K562 (cell line): ENCODE measurements around the gene TSR3. TPM values are rescaled to one million over a fixed set of nuclear protein-coding genes. Genes with fewer than 3 reads are reported as not detected.

Experiments
- ATF7 ChIP-seq: fragments of 450-650 bp; IDR thresholded peaks from 2 replicates; pipeline ENCODE4 v1.7.1; 2014; ENCODE audit warnings: mild to moderate bottlenecking, moderate library complexity
- CSDE1 ChIP-seq, 2 experiments: fragments of 450-650 bp; IDR thresholded peaks; 2 replicates each; pipeline ENCODE4 v1.6.1; 2016; ENCODE audit warnings: mild to moderate bottlenecking in 1 of 2
- HEY1 ChIP-seq: fragments of 250-450 bp; sonication (Bioruptor Pico); IDR thresholded peaks from 2 replicates; pipeline ENCODE4 v1.5.0; 2020; ENCODE audit warnings: mild to moderate bottlenecking, moderate library complexity, borderline replicate concordance
- KAT7 ChIP-seq: sonication (generic); formaldehyde crosslinking; IDR thresholded peaks from 2 replicates; pipeline ENCODE4 v1.8.0; 2022; ENCODE audit warnings: missing genetic modification reagents, mild to moderate bottlenecking, borderline replicate concordance
- KHSRP ChIP-seq: fragments of 450-650 bp; IDR thresholded peaks from 2 replicates; pipeline ENCODE4 v1.6.1; 2017
- KLF10 ChIP-seq: fragments of 250-450 bp; sonication (Bioruptor Pico); IDR thresholded peaks from 2 replicates; pipeline ENCODE4 v1.6.1; 2021; ENCODE audit warnings: matching md5 sums
- KLF16 ChIP-seq: IDR thresholded peaks from 2 replicates; pipeline ENCODE4 v1.6.1; 2016; ENCODE audit warnings: antibody characterized with exemption
- MTA1 ChIP-seq: fragments of 450-650 bp; IDR thresholded peaks from 2 replicates; pipeline ENCODE4 v1.6.1; 2017; ENCODE audit warnings: borderline replicate concordance
- PATZ1 ChIP-seq: fragments of 250-450 bp; sonication (Bioruptor Pico); IDR thresholded peaks from 2 replicates; pipeline ENCODE4 v1.5.0; 2020; ENCODE audit warnings: mild to moderate bottlenecking, borderline replicate concordance
- PRMT5 ChIP-seq: sonication (generic); formaldehyde crosslinking; IDR thresholded peaks from 2 replicates; pipeline ENCODE4 v1.5.0; 2020; ENCODE audit warnings: missing genetic modification reagents
- RBM14 ChIP-seq: fragments of 200-400 bp; formaldehyde crosslinking; IDR thresholded peaks from 2 replicates; pipeline ENCODE4 v1.6.1; 2018; ENCODE audit warnings: low read depth, mild to moderate bottlenecking, low read length, moderate library complexity, borderline replicate concordance; ENCODE audit not compliant: insufficient read depth
- SIRT6 ChIP-seq: IDR thresholded peaks from one replicate; pipeline ENCODE4 v1.6.1; 2012; ENCODE audit warnings: low read depth, mild to moderate bottlenecking, control low read depth, inconsistent platforms, low read length, moderate library complexity
- SMARCB1 ChIP-seq: IDR thresholded peaks from 2 replicates; pipeline ENCODE4 v1.6.1; 2011; ENCODE audit warnings: improper control_type of control experiment, low read depth; ENCODE audit not compliant: insufficient read length
- SREBF1 ChIP-seq: fragments of 150-350 bp; IDR thresholded peaks from 2 replicates; pipeline ENCODE4 v1.6.1; 2014; ENCODE audit warnings: antibody characterized with exemption, low read depth, low read length, borderline replicate concordance
- ZBTB9 ChIP-seq: fragments of 450-650 bp; formaldehyde crosslinking; IDR thresholded peaks from 2 replicates; pipeline ENCODE4 v1.4.0; 2020; ENCODE audit warnings: mild to moderate bottlenecking, moderate library complexity
- ZNF717 ChIP-seq: fragments of 250-450 bp; sonication (Bioruptor Pico); IDR thresholded peaks from 2 replicates; pipeline ENCODE4 v1.5.0; 2021
- polyA plus RNA-seq, 8 experiments: library from polyadenylated mRNA; depleted of rRNA in 4 of 8; stranded (reverse) in 5 of 8; unstranded in 3 of 8; fragments of >200 nt; fragmentation: Nextera tagmentation in 2 of 8; fragmentation: Illumina TruSeq in 1 of 8; extraction: Ambion mirVana in 2 of 8; extraction: Trizol in 1 of 8; gene quantifications; 2 replicates each; pipeline versions ENCODE4 v1.2.1 to v1.2.3, GENCODE V29; 2011 to 2014; ENCODE audit warnings: inconsistent platforms in 1 of 8, missing spikeins in 1 of 8
- total RNA-seq, 7 experiments: library from RNA; depleted of rRNA in 6 of 7; stranded (reverse); fragments of >200 nt in 6 of 7; fragmentation: Illumina TruSeq in 2 of 7; extraction: Trizol in 2 of 7; gene quantifications; 2 replicates each; pipeline versions ENCODE4 v1.2.1 to v1.2.3, GENCODE V29; 2011 to 2021; ENCODE audit warnings: low replicate concordance in 1 of 7
- TF ChIP-seq, protein P1 (sequence below): sonication (generic); formaldehyde crosslinking; IDR thresholded peaks from 2 replicates; pipeline ENCODE4 v1.8.1; 2023; ENCODE audit warnings: mild to moderate bottlenecking, missing genetic modification reagents
- TF ChIP-seq, protein P2 (sequence below): sonication (generic); formaldehyde crosslinking; IDR thresholded peaks from 2 replicates; pipeline ENCODE4 v1.5.0; 2020; ENCODE audit warnings: missing genetic modification reagents
- TF ChIP-seq, protein P3 (sequence below): fragments of 450-650 bp; IDR thresholded peaks from one replicate; pipeline ENCODE4 v1.6.1; 2018; ENCODE audit warnings: mild to moderate bottlenecking, moderate library complexity; ENCODE audit not compliant: partially characterized antibody
- TF ChIP-seq, protein P4 (sequence below): IDR thresholded peaks from 2 replicates; pipeline ENCODE4 v1.6.1; 2011; ENCODE audit not compliant: insufficient read length; ENCODE audit errors: extremely low read depth

Gene TSR3
- total and polyA plus RNA-seq, 9 of the 15 experiments (the other 6 are each of a cell fraction or from before 2014, with no cell fraction given) = 1.5 to 74.8 (median 16.5) TPM

- no peak for TF ChIP-seq SMARCB1
- TF ChIP-seq KAT7 (CRISPR knock-in tag) = no peak
- TF ChIP-seq KLF10 (CRISPR knock-in tag) = no peak
- TF ChIP-seq, protein P1, sequence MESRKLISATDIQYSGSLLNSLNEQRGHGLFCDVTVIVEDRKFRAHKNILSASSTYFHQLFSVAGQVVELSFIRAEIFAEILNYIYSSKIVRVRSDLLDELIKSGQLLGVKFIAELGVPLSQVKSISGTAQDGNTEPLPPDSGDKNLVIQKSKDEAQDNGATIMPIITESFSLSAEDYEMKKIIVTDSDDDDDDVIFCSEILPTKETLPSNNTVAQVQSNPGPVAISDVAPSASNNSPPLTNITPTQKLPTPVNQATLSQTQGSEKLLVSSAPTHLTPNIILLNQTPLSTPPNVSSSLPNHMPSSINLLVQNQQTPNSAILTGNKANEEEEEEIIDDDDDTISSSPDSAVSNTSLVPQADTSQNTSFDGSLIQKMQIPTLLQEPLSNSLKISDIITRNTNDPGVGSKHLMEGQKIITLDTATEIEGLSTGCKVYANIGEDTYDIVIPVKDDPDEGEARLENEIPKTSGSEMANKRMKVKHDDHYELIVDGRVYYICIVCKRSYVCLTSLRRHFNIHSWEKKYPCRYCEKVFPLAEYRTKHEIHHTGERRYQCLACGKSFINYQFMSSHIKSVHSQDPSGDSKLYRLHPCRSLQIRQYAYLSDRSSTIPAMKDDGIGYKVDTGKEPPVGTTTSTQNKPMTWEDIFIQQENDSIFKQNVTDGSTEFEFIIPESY (CRISPR knock-in tag) = peak; percentile 69
- TF ChIP-seq, protein P2, sequence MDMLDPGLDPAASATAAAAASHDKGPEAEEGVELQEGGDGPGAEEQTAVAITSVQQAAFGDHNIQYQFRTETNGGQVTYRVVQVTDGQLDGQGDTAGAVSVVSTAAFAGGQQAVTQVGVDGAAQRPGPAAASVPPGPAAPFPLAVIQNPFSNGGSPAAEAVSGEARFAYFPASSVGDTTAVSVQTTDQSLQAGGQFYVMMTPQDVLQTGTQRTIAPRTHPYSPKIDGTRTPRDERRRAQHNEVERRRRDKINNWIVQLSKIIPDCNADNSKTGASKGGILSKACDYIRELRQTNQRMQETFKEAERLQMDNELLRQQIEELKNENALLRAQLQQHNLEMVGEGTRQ (CRISPR knock-in tag) = no peak
- TF ChIP-seq HEY1 (CRISPR knock-in tag) = no peak
- no peak for TF ChIP-seq MTA1
- TF ChIP-seq ATF7 = peak; percentile 33; the same call in 1 of the 2 replicates
- TF ChIP-seq, protein P3, sequence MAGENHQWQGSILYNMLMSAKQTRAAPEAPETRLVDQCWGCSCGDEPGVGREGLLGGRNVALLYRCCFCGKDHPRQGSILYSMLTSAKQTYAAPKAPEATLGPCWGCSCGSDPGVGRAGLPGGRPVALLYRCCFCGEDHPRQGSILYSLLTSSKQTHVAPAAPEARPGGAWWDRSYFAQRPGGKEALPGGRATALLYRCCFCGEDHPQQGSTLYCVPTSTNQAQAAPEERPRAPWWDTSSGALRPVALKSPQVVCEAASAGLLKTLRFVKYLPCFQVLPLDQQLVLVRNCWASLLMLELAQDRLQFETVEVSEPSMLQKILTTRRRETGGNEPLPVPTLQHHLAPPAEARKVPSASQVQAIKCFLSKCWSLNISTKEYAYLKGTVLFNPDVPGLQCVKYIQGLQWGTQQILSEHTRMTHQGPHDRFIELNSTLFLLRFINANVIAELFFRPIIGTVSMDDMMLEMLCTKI = no peak
- TF ChIP-seq PATZ1 (CRISPR knock-in tag) = no peak
- TF ChIP-seq KHSRP = no peak
- TF ChIP-seq ZBTB9 (CRISPR knock-in tag) = no peak
- peak in 1 of 2 experiments; percentile 84; a peak in 2 of 4 replicates for TF ChIP-seq CSDE1 (IDR thresholded peaks at IDR 0.05)
- TF ChIP-seq, protein P4, sequence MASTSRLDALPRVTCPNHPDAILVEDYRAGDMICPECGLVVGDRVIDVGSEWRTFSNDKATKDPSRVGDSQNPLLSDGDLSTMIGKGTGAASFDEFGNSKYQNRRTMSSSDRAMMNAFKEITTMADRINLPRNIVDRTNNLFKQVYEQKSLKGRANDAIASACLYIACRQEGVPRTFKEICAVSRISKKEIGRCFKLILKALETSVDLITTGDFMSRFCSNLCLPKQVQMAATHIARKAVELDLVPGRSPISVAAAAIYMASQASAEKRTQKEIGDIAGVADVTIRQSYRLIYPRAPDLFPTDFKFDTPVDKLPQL = no peak
- TF ChIP-seq PRMT5 (CRISPR knock-in tag) = no peak
- no peak for TF ChIP-seq ZNF717 (CRISPR knock-in tag)
- TF ChIP-seq SIRT6 = no peak
- no peak for TF ChIP-seq RBM14
- TF ChIP-seq SREBF1 = no peak
- TF ChIP-seq KLF16 = no peak
Measured at GRCh38 chr16:1331712-1332617, 19.7 kb downstream of the TSR3 start (continued).
